Omental fat pad (tissue), 4 donors: Measurements from ENCODE around the gene IL15RA. TPM values are rescaled to one million over a fixed set of nuclear protein-coding genes. Genes with fewer than 3 reads are reported as not detected.

Experiments used
- ATAC-seq: fragments of 150-250 bp; one replicate; pipeline ENCODE4 v1.9.1; 2016; ENCODE audit warnings: mild to moderate bottlenecking, moderate library complexity; ENCODE audit not compliant: low FRiP score
- DNase-seq: peaks from one replicate; pipeline ENCODE4 v3.0.0-alpha.2; 2019; ENCODE audit warnings: low spot score
- total RNA-seq, 4 donors: library from RNA; depleted of rRNA; stranded (reverse); fragments of >200 nt; gene quantifications; one replicate each; pipeline ENCODE4 v1.1.0, GENCODE V29; 2016
- TF ChIP-seq, protein P1 (sequence below), 3 donors: fragments of 450-650 bp; IDR thresholded peaks; one replicate each; pipeline ENCODE4 v1.5.1; 2016 to 2017; ENCODE audit warnings: antibody characterized with exemption in 3 of 3, mild to moderate bottlenecking in 3 of 3, moderate library complexity in 2 of 3

IL15RA gene
- total RNA-seq, 4 donors from 2014 or later: 18.7 to 71.6 (median 26.8) TPM

DNA sequence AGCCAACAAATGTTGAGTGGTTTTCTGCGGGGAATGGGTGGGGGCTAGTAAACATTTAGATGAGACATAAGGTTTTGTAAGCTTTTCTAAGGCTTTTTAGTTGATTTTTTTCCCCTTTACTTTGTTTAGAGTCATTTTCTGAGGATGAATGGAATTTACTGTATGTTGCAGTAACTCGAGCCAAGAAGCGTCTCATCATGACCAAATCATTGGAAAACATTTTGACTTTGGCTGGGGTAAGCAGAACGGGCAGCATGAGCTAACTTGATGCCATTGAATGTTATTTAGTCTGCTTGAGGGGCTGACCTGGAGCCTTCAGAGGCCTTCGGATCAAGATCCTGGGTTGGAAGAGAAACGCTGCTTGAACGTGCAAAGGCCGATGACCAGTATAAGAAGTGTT is 50.0 kb downstream of the IL15RA start:
- DNase-seq: no peak
- TF ChIP-seq, protein P1, sequence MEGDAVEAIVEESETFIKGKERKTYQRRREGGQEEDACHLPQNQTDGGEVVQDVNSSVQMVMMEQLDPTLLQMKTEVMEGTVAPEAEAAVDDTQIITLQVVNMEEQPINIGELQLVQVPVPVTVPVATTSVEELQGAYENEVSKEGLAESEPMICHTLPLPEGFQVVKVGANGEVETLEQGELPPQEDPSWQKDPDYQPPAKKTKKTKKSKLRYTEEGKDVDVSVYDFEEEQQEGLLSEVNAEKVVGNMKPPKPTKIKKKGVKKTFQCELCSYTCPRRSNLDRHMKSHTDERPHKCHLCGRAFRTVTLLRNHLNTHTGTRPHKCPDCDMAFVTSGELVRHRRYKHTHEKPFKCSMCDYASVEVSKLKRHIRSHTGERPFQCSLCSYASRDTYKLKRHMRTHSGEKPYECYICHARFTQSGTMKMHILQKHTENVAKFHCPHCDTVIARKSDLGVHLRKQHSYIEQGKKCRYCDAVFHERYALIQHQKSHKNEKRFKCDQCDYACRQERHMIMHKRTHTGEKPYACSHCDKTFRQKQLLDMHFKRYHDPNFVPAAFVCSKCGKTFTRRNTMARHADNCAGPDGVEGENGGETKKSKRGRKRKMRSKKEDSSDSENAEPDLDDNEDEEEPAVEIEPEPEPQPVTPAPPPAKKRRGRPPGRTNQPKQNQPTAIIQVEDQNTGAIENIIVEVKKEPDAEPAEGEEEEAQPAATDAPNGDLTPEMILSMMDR (IDR thresholded peaks at IDR 0.05): no peak
- ATAC-seq: no peak

DNA sequence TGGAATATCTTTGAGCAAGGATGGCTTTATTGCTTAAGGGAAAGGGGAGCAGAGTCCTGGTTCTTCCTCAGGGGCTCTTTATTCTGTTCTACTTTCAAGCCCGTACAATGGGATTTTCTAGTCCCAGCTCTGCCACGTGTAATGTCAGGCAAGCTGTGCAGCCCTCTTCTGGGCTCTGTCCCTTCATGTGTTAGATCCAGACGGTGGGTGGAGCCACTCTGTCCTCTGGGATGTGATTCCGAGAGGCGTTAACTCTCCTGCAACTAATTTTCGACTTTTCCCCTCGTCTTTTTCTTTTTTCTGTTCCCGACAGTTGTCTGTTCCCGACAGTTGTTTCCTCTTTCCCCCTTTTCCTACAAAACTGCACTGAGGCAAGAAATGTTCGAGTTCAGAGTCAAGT is 52.5 kb downstream of the IL15RA start:
- ATAC-seq (no peak), DNase-seq (no peak)
- TF ChIP-seq, protein P1 (IDR thresholded peaks at IDR 0.05): no peak

DNA sequence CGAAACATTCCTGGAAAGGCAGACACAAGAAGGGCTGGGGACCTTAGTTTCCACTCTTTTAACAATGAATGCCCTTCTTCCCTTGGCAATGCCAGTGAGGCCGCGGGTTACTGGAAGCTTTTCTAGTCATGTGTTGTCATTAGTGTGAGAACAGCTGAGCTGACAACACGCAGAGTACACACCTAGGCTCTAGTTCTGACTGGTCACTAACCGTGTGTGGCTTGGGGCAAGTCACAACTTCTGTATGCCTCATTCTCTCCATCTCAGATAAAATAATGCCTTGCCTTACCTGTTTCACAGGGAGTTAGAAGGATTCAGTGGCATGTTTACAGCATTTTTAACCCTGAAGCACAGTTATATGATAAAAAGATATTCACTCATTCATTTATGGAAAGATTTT is 55.6 kb downstream of the IL15RA start:
- DNase-seq (no peak), ATAC-seq (no peak)
- TF ChIP-seq, protein P1 (IDR thresholded peaks at IDR 0.05): no peak

DNA sequence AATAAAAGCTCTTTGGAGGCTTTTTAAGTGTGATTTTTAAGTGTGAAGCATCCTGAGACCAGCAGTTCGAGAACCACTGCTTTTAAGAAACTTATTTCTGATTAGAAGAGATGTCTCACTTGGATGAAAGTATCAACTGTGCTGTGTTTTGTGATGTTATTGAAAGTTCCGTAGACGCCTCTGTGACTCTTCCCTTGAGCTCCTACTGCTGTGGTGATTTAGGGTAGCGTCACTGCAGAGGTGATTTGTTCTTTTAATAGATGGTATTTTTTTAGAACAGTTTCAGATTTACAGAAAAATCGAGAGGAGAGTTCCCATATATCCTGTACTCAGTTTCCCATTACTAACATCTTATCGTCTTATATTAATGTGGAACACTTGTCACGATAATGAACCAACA is 57.8 kb downstream of the IL15RA start:
- TF ChIP-seq, protein P1 (IDR thresholded peaks at IDR 0.05): no peak
- ATAC-seq: no peak
- DNase-seq: no peak

DNA sequence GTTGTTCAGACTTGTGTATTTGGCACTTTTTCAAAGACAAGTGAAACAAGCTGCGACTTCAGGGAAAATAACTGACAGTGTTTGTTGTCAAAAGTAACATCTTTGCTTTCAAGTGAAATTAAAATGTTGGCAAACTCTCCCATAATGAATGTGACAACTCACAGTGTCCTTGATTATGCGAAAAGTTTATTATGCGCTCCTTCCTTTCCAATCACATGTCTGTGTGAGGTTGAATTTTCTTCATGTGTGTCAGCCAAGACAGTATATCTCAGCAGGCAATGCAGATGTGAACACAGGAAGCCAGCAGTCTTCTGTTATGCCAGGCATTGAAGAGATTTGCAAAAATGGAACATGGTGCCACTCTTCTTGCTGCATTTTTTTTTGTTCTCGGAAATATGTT is 58.6 kb downstream of the IL15RA start:
- TF ChIP-seq, protein P1 (IDR thresholded peaks at IDR 0.05): no peak
- DNase-seq (no peak), ATAC-seq (no peak)

DNA sequence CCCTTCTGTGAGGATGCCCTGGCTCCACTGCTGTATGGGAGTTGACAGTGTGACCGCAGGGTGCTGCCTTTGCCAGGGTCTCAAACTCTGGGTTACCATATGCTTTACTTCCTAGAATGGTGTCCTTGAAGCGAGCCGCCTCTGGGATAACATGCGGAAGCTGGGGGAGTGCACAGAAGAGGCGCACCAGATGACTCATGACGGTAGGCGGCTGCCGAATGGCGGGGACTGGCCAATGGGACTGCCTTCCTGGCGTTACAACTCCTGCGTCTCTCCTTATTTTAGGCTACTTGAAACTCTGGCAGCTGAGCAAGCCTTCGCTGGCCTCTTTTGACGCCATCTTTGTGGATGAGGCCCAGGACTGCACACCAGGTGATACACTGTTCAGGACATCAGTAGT is 60.0 kb downstream of the IL15RA start:
- DNase-seq (no peak), ATAC-seq (no peak)
- TF ChIP-seq, protein P1 (IDR thresholded peaks at IDR 0.05): no peak

DNA sequence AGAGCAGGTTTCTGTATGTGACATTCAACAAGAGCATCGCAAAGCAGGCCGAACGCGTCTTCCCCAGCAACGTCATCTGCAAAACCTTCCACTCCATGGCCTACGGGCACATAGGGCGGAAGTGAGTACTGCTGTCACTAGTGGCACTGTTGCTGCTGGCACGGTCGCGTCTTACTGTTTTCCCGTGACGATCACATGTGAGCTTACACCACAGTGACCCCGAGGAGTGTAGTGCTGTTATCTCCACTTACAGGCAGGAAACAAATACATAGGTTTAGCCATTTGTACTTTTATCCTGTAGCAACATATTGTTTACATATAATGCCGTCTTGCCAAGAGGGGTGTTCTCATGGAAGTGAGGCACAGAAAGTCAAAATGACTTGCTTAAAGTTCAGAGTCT is 61.9 kb downstream of the IL15RA start:
- DNase-seq (no peak), ATAC-seq (no peak)
- TF ChIP-seq, protein P1 (IDR thresholded peaks at IDR 0.05): no peak
